ENCODE data around the gene CABP7. TPM values are rescaled to one million over a fixed set of nuclear protein-coding genes. Genes with fewer than 3 reads are reported as not detected.

The CABP7 gene
- total RNA-seq, 1 donor from 2014 or later, result 0.12 TPM

DNA sequence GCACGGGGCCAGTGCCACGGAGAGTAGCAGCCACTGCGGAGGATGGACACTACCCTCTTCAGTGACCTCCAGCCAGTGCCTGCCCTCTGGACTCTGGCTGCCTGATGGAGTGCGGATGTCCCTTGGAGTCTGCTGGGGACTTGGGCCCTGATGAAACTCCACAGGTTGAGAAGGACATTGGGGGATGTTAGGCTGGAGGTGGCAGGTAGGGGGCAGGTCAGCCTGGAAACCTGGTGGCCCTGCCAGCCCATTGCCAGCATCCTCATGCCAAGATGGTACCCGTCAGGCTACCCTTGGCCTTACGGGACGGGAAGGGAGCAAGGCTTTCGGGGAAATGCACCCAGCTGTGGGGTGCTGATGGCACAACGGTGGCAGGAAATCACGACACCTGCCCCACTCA lies 4.0 kb downstream of the CABP7 start:
- H3K27ac Mint-ChIP-seq, result no peak overlapping the region
- no peak for DNase-seq (ENCODE audit: low spot score, unreplicated experiment)
- no peaks in the 10 kb centered on the region for H3K36me3 Mint-ChIP-seq (ENCODE audit: insufficient read depth)
- H3K4me1 Mint-ChIP-seq (ENCODE audit: low read depth), result no peaks in the 10 kb centered on the region
- TF ChIP-seq, protein P1, sequence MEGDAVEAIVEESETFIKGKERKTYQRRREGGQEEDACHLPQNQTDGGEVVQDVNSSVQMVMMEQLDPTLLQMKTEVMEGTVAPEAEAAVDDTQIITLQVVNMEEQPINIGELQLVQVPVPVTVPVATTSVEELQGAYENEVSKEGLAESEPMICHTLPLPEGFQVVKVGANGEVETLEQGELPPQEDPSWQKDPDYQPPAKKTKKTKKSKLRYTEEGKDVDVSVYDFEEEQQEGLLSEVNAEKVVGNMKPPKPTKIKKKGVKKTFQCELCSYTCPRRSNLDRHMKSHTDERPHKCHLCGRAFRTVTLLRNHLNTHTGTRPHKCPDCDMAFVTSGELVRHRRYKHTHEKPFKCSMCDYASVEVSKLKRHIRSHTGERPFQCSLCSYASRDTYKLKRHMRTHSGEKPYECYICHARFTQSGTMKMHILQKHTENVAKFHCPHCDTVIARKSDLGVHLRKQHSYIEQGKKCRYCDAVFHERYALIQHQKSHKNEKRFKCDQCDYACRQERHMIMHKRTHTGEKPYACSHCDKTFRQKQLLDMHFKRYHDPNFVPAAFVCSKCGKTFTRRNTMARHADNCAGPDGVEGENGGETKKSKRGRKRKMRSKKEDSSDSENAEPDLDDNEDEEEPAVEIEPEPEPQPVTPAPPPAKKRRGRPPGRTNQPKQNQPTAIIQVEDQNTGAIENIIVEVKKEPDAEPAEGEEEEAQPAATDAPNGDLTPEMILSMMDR (IDR thresholded peaks at IDR 0.05; ENCODE audit: unreplicated experiment), result peak; percentile 12
- H3K4me3 Mint-ChIP-seq (ENCODE audit: low read depth), result no peak overlapping the region
- peaks cover 51% of the 10 kb centered on the region for H3K27me3 Mint-ChIP-seq
- H3K9me3 Mint-ChIP-seq (ENCODE audit: low read depth), result no peaks in the 10 kb centered on the region

DNA sequence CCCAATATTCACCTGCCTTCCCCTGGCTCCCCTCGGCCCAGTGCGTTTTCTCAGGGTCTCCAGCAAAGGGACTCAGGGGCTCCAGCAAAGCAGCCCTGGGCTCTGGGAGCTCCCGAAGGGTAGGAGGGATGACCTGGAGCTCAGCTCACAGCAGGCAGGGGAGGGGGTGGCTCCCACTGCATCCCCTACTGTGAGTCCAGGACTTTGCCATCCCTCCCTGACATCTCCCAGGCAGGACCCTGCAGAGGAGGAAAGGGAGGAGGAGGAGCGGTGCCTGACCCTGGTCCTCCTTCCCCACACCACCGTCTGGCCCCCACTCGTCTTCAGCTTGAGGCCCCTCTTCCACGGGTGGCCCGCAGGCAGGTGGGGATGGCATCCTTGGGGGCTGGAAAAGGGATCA lies 5.0 kb downstream of the CABP7 start:
- DNase-seq (ENCODE audit: low spot score, unreplicated experiment), result no peak
- Mint-ChIP-seq H3K27me3 (peaks cover 42% of the 10 kb centered on the region), H3K27ac (no peak overlapping the region), H3K4me1 (ENCODE audit: low read depth) (no peaks in the 10 kb centered on the region), H3K4me3 (ENCODE audit: low read depth) (no peak overlapping the region), H3K9me3 (ENCODE audit: low read depth) (no peaks in the 10 kb centered on the region), H3K36me3 (ENCODE audit: insufficient read depth) (no peaks in the 10 kb centered on the region)
- TF ChIP-seq, protein P1 (IDR thresholded peaks at IDR 0.05; ENCODE audit: unreplicated experiment), result no peak

DNA sequence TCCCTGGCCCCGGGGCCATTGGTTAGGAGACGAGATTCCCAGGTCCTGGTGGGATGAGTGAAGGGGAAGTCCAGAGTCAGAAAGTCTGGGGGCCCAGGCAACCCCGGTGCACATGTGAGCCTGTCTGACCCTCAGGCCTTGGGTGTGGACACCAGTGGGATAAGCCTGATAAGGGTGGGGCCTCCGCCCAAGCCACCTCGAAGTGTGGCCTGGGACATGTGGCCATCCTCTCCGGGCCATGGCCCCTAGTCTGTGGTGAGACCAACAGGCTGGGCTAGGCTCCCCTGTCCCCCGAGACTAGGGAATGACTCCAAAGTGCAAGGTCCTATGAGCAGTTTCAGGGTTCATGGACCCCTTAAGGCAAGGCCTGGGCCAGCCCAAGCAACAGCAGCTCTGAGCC lies 6.3 kb downstream of the CABP7 start:
- no peaks in the 10 kb centered on the region for H3K4me1 Mint-ChIP-seq (ENCODE audit: low read depth)
- H3K36me3 Mint-ChIP-seq (ENCODE audit: insufficient read depth), result no peaks in the 10 kb centered on the region
- H3K27ac Mint-ChIP-seq, result no peak overlapping the region
- no peak overlapping the region for H3K4me3 Mint-ChIP-seq (ENCODE audit: low read depth)
- H3K27me3 Mint-ChIP-seq, result peaks cover 42% of the 10 kb centered on the region
- TF ChIP-seq, protein P1 (IDR thresholded peaks at IDR 0.05; ENCODE audit: unreplicated experiment), result no peak
- no peaks in the 10 kb centered on the region for H3K9me3 Mint-ChIP-seq (ENCODE audit: low read depth)
- DNase-seq (ENCODE audit: low spot score, unreplicated experiment), result no peak

DNA sequence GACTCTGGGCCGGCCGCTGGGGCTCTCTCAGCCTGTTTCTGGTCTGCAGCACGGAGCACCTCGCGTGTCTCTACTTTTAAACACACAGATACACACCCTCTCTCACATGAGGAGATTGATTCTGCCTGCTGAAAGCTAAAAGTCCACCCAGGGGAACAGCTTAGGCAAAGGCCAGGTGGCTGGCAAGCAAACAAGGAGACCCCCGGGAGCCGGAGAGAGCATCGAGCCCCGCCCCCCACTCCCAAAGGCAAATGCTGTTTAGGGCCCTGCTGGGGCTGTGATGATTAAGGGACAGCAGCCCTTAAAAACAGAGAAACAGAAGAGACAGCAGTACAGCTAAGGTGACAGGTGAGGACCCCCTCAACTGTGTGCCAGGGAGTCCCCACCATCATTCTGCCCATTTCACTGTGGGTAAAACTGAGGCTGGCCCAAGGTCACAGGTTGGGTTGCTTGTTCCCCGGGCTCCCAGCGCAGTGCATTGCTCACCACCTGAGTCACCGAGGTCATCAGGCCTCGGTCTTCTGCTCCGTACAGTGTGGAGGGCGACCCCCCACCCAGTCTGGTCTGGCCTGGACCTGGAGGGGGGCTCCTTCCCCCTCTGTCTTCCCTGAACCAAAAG lies 6.8 kb downstream of the CABP7 start:
- H3K4me1 Mint-ChIP-seq (ENCODE audit: low read depth), result no peaks in the 10 kb centered on the region
- no peaks in the 10 kb centered on the region for H3K9me3 Mint-ChIP-seq (ENCODE audit: low read depth)
- no peaks in the 10 kb centered on the region for H3K36me3 Mint-ChIP-seq (ENCODE audit: insufficient read depth)
- H3K27ac Mint-ChIP-seq, result peak overlapping the region; percentile 76
- peaks cover 38% of the 10 kb centered on the region for H3K27me3 Mint-ChIP-seq
- H3K4me3 Mint-ChIP-seq (ENCODE audit: low read depth), result no peak overlapping the region
- DNase-seq (ENCODE audit: low spot score, unreplicated experiment), result no peak
- TF ChIP-seq, protein P1 (IDR thresholded peaks at IDR 0.05; ENCODE audit: unreplicated experiment), result no peak

DNA sequence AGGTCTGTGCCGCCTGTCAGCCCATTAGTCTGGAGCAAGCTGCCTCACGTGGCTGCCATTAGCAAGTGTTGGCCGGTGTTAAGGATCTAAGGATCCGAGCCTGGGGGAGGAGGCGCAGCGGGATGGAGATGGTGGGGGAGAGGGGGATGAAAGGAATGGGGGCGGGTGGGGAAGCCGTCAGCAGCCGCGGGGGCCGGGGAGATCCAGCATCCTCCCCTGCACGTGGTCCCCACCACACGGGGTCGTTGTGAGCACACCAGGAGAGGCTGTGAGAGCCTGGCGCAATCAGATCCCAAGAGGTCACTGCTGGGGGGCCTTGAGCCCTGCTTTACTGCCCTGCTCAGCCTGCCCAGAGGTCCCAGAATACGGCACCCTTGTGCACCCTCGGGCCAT lies 7.3 kb downstream of the CABP7 start:
- peaks cover 34% of the 10 kb centered on the region for H3K27me3 Mint-ChIP-seq
- no peak for DNase-seq (ENCODE audit: low spot score, unreplicated experiment)
- H3K4me1 Mint-ChIP-seq (ENCODE audit: low read depth), result no peaks in the 10 kb centered on the region
- no peaks in the 10 kb centered on the region for H3K9me3 Mint-ChIP-seq (ENCODE audit: low read depth)
- TF ChIP-seq, protein P1 (IDR thresholded peaks at IDR 0.05; ENCODE audit: unreplicated experiment), result peak; percentile 56
- H3K27ac Mint-ChIP-seq, result peak overlapping the region; percentile 76
- no peaks in the 10 kb centered on the region for H3K36me3 Mint-ChIP-seq (ENCODE audit: insufficient read depth)
- no peak overlapping the region for H3K4me3 Mint-ChIP-seq (ENCODE audit: low read depth)
